ENCODE measurements around the gene PPM1D.

GRCh38 chr17:60604686-60605334 lies 4.8 kb downstream of the PPM1D start:
- TF ChIP-seq, protein P1, sequence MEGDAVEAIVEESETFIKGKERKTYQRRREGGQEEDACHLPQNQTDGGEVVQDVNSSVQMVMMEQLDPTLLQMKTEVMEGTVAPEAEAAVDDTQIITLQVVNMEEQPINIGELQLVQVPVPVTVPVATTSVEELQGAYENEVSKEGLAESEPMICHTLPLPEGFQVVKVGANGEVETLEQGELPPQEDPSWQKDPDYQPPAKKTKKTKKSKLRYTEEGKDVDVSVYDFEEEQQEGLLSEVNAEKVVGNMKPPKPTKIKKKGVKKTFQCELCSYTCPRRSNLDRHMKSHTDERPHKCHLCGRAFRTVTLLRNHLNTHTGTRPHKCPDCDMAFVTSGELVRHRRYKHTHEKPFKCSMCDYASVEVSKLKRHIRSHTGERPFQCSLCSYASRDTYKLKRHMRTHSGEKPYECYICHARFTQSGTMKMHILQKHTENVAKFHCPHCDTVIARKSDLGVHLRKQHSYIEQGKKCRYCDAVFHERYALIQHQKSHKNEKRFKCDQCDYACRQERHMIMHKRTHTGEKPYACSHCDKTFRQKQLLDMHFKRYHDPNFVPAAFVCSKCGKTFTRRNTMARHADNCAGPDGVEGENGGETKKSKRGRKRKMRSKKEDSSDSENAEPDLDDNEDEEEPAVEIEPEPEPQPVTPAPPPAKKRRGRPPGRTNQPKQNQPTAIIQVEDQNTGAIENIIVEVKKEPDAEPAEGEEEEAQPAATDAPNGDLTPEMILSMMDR (IDR thresholded peaks at IDR 0.05): no peak
- no peak for TF ChIP-seq POLR2A (IDR thresholded peaks at IDR 0.05)
